C4-2B (cell line): ENCODE data around the gene GLB1L3.

ENCODE experiments used
- CTCF ChIP-seq: fragments of 450-650 bp; conservative IDR thresholded peaks from 2 replicates; pipeline ENCODE4 v1.5.1; 2017; ENCODE audit warnings: mild to moderate bottlenecking
- ZFX ChIP-seq: fragments of 450-650 bp; IDR thresholded peaks from 2 replicates; pipeline ENCODE4 v1.6.1; 2017

- TF ChIP-seq CTCF: no peak
- no peak for TF ChIP-seq ZFX
These were observed 14.5 kb downstream of the GLB1L3 start for GRCh38 chr11:134290646-134291045.
